ENCODE measurements around the gene ANKRD10. TPM values are rescaled to one million over a fixed set of nuclear protein-coding genes. Genes with fewer than 3 reads are reported as not detected.

ANKRD10 gene
- total RNA-seq, 4 donors from 2014 or later: 117 to 184 (median 138) TPM

DNA sequence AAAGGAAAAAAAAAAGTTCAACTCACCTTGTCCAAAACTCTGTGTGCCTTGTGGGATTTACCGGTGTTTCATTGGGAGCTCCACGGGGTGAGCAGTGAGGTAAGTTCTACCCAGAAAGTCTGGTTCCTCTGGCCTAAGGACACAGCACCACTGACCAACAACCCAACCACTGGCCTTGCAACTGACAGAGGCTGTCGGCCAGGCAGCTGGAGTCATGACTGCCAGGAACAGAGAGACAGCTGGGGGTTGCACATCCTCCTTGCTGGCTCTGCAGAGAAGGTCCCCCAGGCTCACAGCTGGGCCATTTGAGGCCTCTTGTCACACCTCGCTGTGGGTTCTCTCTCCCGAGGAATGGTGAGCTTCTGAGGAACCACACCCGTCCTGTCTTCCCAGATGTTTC lies 59.5 kb downstream of the ANKRD10 start:
- no peaks in the 10 kb centered on the region for H3K27me3 ChIP-seq
- no peaks in the 10 kb centered on the region for H3K9me3 ChIP-seq
- H3K36me3 ChIP-seq: no peaks in the 10 kb centered on the region
- H3K4me3 ChIP-seq: no peak overlapping the region
- no peaks in the 10 kb centered on the region for H3K4me1 ChIP-seq
- no peak overlapping the region for H3K27ac ChIP-seq
- TF ChIP-seq CTCF (IDR thresholded peaks at IDR 0.05): no peak
- TF ChIP-seq POLR2A (IDR thresholded peaks at IDR 0.05): no peak
- no peak for DNase-seq

DNA sequence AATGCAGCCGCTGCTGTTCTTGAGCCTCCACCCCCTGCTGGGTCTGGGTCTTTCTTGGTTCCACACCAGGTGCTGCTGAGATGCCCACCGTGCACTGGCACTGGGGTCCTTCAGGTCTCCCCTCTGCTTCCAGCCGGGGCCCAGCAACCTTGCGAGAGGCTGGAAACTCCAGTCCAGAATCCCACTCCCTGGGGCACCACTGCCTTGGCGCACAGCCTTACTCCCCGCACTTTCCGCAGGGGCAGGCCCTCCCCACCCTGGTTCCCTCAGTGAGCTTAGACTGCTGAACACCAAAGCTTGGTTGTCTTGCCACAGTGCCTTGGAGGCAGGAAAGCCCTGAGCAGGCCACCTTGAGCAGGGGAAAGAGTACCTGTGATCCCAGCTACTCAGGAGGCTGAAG lies 60.0 kb downstream of the ANKRD10 start:
- H3K4me3 ChIP-seq: no peak overlapping the region
- H3K4me1 ChIP-seq: no peaks in the 10 kb centered on the region
- no peak overlapping the region for H3K27ac ChIP-seq
- no peak for DNase-seq
- TF ChIP-seq CTCF (IDR thresholded peaks at IDR 0.05): no peak
- no peak for TF ChIP-seq POLR2A (IDR thresholded peaks at IDR 0.05)
- H3K27me3 ChIP-seq: no peaks in the 10 kb centered on the region
- no peaks in the 10 kb centered on the region for H3K9me3 ChIP-seq
- H3K36me3 ChIP-seq: no peaks in the 10 kb centered on the region

GRCh38 chr13:110853235-110853721 lies 61.6 kb downstream of the ANKRD10 start:
- no peak for DNase-seq
- Histone ChIP-seq H3K27ac (no peak overlapping the region), H3K4me3 (no peak overlapping the region), H3K9me3 (no peaks in the 10 kb centered on the region), H3K4me1 (no peaks in the 10 kb centered on the region), H3K36me3 (no peaks in the 10 kb centered on the region), H3K27me3 (no peaks in the 10 kb centered on the region)
- TF ChIP-seq CTCF (IDR thresholded peaks at IDR 0.05): no peak
- TF ChIP-seq POLR2A (IDR thresholded peaks at IDR 0.05): no peak

DNA sequence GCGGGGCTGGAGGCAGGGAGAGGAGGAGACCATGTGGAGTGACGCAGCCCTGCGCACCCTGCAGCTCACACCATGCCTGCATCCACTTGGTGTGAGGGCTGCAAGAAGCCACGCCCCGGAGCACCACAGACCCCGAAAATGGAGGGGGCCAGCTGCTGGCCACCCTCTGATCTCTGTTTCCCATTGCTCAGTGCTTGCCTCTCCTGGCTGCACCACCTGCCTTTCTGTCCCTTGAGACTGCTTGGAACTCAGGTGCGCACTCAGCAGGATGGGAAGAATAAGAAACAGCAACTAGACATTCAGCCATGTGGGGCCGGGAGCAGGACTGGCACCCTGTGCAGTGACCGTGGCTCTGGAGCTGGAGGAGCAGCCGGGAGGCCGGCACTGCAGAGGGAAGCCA lies 64.0 kb downstream of the ANKRD10 start:
- no peak overlapping the region for H3K4me3 ChIP-seq
- no peak for DNase-seq
- H3K9me3 ChIP-seq: no peaks in the 10 kb centered on the region
- no peak for TF ChIP-seq POLR2A (IDR thresholded peaks at IDR 0.05)
- no peak for TF ChIP-seq CTCF (IDR thresholded peaks at IDR 0.05)
- H3K27ac ChIP-seq: no peak overlapping the region
- H3K36me3 ChIP-seq: no peaks in the 10 kb centered on the region
- H3K27me3 ChIP-seq: no peaks in the 10 kb centered on the region
- H3K4me1 ChIP-seq: no peaks in the 10 kb centered on the region

- TF ChIP-seq CTCF (IDR thresholded peaks at IDR 0.05) (no peak), POLR2A (IDR thresholded peaks at IDR 0.05) (no peak)
These were observed 64.9 kb downstream of the ANKRD10 start for GRCh38 chr13:110850006-110850405.

GRCh38 chr13:110845520-110845919 lies 69.3 kb downstream of the ANKRD10 start:
- Histone ChIP-seq H3K36me3 (no peaks in the 10 kb centered on the region), H3K27ac (no peak overlapping the region), H3K4me1 (no peaks in the 10 kb centered on the region), H3K27me3 (no peaks in the 10 kb centered on the region), H3K4me3 (no peak overlapping the region), H3K9me3 (no peaks in the 10 kb centered on the region)
- DNase-seq: no peak
- TF ChIP-seq CTCF (IDR thresholded peaks at IDR 0.05): no peak
- TF ChIP-seq POLR2A (IDR thresholded peaks at IDR 0.05): no peak

More at GRCh38 chr13:110850006-110850405, 64.9 kb downstream of the ANKRD10 start:
- Histone ChIP-seq H3K27me3 (no peaks in the 10 kb centered on the region), H3K4me1 (no peaks in the 10 kb centered on the region), H3K4me3 (no peak overlapping the region), H3K9me3 (no peaks in the 10 kb centered on the region), H3K27ac (no peak overlapping the region), H3K36me3 (no peaks in the 10 kb centered on the region)
- no peak for DNase-seq

All from Peyer's patch (tissue), 4 donors.